DMS153 treated with DMSO at 0.1 percent for 48 hours (cell line): Measurements from ENCODE around the gene OPN3.
A peak's percentile ranks its signal among the peaks of the same experiment; 100 is the strongest.

Experiments
- DNase-seq: peaks from one replicate; lab custom pipeline; 2025; ENCODE audit not compliant: unreplicated experiment; lab: John Stamatoyannopoulos, UW

The OPN3 gene

GRCh38 chr1:241591736-241592135 lies 48.4 kb downstream of the OPN3 start:
- DNase-seq = no peak

- no peak for DNase-seq
Measured at GRCh38 chr1:241591317-241591716, 48.9 kb downstream of the OPN3 start.

- no peak for DNase-seq
Measured at GRCh38 chr1:241590719-241591118, 49.5 kb downstream of the OPN3 start.

- DNase-seq = no peak
Measured at GRCh38 chr1:241589521-241589920, 50.6 kb downstream of the OPN3 start.

- no peak for DNase-seq
Measured at GRCh38 chr1:241586905-241587512, 53.2 kb downstream of the OPN3 start.

GRCh38 chr1:241582921-241583321 lies 57.2 kb downstream of the OPN3 start:
- no peak for DNase-seq

GRCh38 chr1:241579434-241579833 lies 60.7 kb downstream of the OPN3 start:
- peak; percentile 16 for DNase-seq

GRCh38 chr1:241574154-241574553 lies 66.0 kb downstream of the OPN3 start:
- no peak for DNase-seq

GRCh38 chr1:241569848-241570247 lies 70.3 kb downstream of the OPN3 start:
- no peak for DNase-seq

GRCh38 chr1:241560849-241561187 lies 79.4 kb downstream of the OPN3 start:
- no peak for DNase-seq

- no peak for DNase-seq
Measured at GRCh38 chr1:241560146-241560848, 79.9 kb downstream of the OPN3 start.

- DNase-seq = no peak
Measured at GRCh38 chr1:241557551-241558193, 82.5 kb downstream of the OPN3 start.

- no peak for DNase-seq
Measured at GRCh38 chr1:241557031-241557430, 83.1 kb downstream of the OPN3 start.

- DNase-seq = no peak
Measured at GRCh38 chr1:241555526-241555925, 84.6 kb downstream of the OPN3 start.

- no peak for DNase-seq
Measured at GRCh38 chr1:241553886-241554592, 86.1 kb downstream of the OPN3 start.

GRCh38 chr1:241551759-241552638 lies 88.2 kb downstream of the OPN3 start:
- no peak for DNase-seq

- no peak for DNase-seq
Measured at GRCh38 chr1:241550318-241550717, 89.9 kb downstream of the OPN3 start.

- no peak for DNase-seq
Measured at GRCh38 chr1:241548008-241548407, 92.2 kb downstream of the OPN3 start.
